ENCODE measurements around the gene LMBRD2. TPM values are rescaled to one million over a fixed set of nuclear protein-coding genes. Genes with fewer than 3 reads are reported as not detected.
"Not testable (repeated sequence)": the region's sequence is repeated elsewhere in the genome, so short reads cannot be mapped to it uniquely, and the experiment has no call there.

The LMBRD2 gene
- polyA plus RNA-seq, 1 donor = 14.2 TPM

DNA sequence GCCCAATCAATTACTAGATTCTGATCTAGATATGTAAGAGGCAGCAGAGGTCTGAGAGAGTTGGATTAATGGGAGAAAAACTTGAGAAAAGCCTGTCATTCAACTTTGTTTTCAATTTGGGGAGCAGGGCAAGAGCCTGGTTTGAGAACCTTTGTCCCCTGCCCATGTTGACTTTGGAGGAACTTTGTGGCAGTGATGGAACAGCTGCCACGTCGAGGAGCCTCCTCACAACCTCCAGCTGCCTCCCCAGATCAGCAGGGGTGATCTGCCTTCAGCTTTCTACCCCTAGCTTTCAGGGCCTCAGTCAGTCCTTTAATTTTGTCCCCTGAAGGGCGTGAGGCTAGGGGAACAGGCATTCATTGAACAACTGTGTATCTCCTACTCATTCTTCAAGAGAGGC lies 8.9 kb upstream of the LMBRD2 start:
- DNase-seq = no peak

DNA sequence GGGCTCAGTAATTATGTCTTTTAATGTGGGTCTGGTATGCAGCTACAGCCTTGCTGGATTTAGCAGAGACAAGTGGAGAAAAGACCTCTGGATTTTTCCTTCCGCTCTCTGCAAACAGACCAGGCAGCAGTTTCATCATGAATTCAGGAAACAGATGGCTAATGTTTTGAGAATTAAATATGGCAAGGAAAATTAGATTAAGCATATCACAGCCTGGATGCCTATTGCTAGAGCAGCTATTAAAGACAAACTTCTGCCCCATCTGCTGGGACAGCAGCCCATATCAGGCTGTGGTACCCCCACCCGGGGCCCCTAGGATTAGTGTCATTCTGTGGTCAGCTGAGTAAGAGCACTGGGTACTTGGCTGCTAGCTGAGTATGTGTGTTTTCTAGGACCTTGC lies 6.5 kb upstream of the LMBRD2 start:
- peak; percentile 23 for DNase-seq

DNA sequence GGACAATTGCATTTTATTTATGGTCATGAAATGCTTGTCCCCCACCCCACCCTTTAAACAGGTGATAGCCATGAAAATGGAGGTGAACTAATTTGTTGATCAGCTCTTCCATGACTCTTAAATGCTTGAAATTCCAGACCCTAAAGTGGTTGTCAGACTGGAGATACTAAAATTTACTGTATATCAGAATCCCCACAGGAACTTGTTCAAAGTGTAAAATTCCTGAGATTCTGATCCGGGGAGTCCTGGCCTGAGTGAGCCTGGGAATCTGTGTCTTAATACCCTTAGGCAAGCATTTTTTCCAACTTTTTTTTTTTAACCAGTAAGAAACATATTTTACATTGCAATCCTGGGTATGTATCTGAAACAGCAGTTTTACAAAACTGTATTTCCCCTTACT lies 4.9 kb upstream of the LMBRD2 start:
- DNase-seq = no peak

DNA sequence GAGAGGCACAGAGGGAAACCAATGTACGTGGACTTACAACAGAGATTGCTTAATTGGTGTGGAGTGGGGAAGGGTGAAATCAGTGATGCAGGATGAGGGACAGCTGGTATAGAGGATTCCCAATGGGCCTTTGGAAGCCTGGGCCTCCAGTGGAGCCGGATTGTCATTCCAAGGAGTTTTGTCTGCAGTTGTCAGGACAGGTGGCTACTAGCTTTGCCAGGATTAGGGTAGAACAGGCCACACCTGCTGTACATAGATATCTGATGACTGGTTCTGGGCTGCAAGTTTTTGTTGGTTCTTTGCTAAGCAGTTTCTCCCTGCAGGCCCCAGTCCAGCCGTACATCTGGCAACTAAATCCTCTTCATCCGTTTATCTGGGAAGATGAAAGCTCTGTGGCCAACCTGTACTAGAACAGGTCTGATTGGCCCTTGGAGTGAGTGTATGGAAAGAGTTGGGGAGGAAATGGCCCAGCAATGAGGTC lies 4.5 kb upstream of the LMBRD2 start:
- peak; percentile 36 for DNase-seq

DNA sequence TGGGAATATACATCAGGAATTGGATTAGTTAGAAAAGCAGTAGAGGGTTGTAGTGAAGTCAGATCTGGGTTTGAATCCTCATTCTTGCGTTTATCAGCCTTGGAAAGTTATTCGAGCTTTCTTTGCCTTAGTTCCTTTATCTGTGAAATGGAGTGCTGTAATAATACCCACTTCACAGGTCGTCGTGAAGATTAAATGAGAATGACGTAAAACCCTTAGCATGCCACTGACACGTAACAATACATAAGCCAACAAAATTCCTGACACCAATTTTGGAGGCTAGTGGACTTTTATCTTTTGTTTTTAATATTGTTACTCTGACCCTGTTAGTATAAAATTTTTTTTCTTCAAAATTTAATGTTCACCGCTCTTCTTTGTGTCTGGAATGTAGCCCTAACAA lies 3.6 kb upstream of the LMBRD2 start:
- no peak for DNase-seq

DNA sequence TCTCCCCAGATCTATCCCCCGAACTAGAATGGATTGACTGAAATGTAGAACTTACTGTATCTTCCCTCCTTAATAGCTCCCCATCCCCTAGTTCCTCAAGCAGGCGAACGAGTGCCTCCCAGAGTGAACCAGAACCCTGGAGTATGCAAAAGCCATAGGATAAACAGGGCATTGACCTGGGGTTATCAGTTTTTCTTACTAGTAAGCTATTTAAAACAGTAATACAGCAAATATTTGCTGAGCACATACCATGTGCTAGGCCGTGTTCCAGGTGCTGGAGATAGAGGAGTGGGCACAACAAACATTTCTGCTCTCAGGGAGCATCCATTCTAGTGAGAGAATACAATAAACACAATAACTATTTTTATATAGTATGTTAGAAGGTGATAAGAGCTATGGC lies 2.0 kb upstream of the LMBRD2 start:
- DNase-seq = no peak

DNA sequence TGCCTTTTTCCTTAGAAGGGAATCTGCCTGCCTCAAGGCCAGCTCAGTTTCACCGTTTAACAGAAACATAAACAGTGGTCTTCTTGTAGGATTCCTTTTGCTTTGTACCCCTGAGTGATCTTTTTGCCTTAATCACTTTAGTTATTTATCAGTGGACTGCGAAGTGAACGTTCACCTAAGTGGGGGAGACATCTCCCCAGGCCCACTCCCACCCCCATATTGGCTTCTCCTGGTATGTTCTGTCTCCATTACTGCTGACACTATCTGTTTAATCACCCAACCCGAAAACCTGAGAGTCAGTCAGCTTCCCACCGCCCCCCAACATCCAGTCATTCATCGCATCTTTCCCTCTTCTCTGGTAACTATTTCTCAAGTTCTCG lies 1.6 kb upstream of the LMBRD2 start:
- no peak for DNase-seq

DNA sequence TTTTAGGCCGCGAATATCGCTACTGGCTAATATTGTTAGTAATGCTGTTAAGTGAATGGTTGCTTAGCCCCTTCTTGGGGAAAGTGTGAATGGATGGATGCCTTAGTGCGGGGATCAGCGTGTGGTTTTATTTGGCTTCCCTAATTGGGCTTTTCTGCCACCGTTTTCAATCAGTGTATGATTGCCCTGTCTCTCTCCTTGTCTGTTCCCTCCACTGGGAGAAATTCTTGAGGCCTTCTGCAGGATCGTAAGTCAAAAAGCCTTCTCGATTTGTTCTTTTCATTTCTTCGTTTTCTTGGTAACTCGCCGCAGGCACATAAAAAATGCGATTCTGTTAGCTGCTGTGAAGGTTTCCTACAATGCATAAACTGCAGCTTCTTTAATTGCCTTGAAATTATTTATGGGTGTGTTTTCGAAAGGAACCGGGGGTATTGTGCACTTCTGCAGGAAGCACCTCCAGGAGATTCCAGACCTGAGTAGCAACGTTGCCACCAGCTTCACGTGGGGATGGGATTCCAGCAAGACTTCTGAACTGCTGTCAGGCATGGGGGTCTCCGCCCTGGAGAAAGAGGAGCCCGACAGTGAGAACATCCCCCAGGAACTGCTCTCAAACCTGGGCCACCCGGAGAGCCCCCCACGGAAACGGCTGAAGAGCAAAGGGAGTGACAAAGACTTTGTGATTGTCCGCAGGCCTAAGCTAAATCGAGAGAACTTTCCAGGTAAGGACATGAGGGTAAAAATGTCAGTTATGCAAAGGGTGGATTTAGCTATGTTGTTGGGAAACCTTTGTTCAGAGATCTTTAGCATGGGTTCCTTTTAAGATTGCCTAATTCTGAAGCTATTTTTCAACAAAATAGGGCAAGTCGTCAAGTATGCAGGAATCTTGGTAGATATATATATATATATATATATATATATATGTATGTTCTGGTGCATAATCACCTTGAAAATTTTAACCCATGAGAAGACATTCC lies 924 bp upstream of the LMBRD2 start:
- no peak for DNase-seq

DNA sequence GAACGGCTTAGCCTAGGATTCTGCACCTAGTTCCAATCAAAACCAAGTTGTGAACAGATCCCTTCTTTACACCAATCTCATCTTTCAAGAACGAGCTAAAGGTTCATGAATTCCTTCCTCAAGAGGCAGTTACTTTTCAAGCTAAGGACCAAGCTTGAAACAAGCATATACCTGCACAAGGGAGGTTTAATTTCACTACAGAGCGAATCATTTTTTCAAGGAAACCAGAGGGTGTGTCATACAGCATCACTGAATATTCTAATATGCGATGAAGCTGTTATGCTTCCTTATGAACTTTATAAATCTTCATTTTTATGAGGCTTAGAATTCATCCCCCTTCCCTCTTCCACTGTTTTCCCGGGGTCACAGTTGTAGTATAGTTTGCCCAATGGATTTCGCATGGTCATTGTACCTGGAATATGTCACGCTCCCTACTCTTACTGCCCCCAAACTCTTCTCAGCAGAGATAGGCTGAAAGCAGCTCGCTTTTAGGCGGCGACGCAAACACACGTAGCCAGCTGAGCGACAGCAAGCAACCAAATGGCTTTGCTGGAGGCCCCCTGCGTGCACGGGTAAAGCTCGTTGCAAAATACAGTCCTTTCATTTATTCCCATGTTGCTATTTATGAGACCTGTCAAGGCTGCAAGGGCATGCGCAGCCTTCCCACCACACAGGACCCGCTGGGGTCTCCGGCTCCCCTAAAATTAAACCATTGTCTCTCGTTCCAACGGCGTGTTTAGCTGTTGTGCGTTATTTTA lies 832 bp downstream of the LMBRD2 start:
- DNase-seq = peak; percentile 28

DNA sequence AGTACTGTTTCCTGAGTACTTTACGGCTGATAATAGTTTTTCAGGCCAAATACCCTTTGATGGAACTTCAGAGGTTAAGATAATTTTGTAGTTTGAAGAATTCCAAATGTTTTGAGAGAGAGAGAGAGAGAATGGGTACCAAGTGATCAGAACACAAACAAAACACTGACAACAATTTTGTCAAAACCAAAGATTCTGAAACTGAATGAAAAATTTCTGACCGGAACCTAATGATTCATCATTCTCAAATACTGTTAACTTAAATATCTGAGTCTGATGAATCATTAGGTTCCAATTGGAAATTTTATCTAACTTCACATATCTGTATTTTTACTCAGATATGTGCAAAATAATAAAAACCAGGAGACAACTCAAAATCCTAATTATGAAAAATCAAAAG lies 4.0 kb downstream of the LMBRD2 start:
- no peak for DNase-seq

DNA sequence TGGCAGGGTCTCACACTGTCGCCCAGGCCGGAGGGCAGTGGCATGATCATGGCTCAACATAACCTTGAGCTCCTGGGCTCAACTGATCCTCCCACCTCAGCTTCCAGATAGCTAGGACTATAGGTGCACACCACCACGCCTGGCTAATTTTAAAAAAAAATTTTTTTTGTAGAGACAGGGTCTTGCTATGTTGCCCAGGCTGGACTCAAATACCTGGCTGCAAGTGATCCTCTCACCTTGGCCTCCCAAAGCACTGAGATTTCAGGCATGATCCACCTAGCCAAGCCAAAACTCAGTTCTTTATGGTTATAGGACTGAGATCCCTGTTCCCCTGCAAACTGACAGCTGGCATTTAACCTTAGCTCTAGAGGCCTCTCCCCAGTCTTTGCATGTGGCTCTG lies 5.3 kb downstream of the LMBRD2 start:
- DNase-seq = no peak

DNA sequence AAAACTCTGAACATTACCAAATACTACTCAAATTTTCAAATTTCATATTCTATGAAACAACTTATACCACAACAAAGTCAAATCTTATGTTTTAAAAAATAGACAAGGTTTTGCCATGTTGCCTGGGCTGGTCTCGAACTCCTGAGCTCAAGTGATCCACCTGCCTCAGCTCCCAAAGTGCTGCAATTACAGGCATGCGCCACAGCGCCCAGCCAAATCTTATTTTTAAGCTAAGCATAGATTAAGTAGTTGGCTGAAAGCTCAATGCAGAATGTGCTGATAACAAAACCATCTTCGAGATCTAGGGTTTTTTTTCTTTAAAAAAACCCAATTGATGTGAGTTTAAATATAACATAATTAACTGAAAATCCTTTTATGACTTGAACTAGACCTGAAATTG lies 6.4 kb downstream of the LMBRD2 start:
- no peak for DNase-seq

DNA sequence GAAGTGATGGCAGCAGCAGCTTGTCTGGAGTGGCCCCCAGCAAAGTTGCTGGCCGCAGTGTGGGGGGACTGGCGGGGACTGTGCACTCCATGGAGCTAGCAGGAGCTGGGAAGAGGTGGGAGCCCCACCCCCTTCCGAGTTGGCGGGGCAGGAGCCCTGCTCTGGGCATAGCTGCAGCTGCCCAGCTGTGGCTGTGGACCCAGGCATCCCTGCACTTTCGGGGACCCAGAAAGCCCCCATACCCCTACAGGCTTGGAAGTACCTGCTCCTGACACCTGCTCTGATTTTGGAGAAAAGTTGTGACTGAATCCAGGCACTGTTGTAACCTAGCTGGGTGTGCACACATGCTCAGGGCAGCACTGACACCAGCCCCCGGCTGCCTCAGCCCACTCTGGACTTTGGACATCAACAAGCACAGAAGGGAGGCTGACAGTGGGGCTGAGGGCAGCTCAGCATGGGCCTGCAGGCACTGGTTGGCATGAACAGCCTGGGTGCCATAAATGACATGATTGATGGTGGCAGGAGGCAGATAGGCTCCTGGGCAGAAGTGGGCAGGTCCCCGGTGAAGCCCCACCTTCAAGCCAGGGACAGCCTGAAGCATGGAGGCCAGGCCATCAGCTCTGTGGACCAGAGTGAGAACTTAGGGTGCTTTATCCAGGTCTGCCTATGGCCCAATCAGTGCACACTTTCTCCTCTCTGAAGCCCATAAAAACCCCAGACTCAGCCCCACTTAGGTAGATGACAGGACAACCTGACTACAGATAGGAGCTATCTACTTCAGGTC lies 12.6 kb downstream of the LMBRD2 start:
- no peak for DNase-seq

DNA sequence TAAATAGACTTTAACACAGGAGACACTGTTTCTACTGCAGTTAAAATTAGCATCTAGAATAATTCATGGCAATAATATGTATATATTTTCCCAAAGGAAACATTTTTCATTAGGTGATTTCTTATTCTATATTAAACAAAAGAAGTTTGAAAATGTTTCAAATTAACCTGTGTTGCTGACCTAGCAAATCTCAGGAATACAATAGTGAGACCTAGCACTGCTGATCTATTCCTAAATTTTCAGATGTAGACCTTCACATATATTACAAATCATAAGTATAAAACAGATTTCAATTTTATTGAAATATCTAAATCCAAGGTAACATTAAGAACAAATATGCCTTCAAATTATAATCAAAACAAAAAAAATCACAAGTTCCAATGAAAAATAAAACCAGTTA lies 15.1 kb downstream of the LMBRD2 start:
- DNase-seq = no peak

DNA sequence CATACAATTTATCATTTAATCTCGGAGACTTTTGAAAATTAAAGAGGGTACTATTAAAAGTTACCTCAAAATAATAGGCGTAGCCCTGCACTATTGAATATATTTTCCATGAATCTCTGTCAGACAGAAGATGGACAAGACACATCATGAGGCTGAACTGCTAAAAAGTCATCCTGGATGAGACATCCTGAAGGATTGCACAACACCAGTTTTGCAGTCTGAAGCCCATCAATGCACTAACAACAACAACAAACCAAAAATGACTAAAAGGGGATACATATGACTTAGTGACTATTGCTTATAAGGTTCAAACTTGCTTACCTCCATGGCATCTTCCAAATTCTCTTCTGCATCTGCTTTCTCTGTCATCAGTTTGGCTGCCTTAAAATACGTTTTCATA lies 15.7 kb downstream of the LMBRD2 start:
- no peak for DNase-seq

DNA sequence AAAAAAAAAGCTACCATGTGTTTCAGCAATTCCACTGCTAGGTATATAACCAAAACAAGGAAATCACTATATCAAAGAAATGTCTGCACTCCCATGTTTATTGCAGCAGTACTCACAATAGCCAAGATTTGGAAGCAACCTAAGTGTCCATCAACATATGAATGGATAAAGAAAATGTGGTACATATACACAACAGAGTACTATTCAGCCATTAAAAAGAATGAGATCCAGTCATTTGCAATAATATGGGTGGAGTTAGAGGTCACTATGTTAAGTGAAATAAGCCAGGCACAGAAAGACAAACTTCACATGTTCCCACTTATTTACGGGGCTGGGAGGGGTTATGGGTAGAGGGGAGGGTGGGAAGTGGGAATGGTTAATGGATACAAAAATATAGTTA lies 18.7 kb downstream of the LMBRD2 start:
- DNase-seq = not testable (repeated sequence)

DNA sequence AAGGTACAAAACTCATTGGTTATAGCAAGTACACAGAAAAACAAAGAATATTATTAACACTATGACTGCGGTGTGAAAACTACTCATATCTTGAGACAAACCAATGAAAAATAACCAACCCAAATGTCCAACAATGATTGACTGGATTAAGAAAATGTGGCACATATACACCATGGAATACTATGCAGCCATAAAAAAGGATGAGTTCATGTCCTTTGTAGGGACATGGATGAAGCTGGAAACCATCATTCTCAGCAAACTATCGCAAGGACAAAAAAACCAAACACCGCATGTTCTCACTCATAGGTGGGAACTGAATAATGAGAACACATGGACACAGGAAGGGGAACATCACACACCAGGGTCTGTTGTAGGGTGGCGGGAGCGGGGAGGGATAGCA lies 22.0 kb downstream of the LMBRD2 start:
- not testable (repeated sequence) for DNase-seq

DNA sequence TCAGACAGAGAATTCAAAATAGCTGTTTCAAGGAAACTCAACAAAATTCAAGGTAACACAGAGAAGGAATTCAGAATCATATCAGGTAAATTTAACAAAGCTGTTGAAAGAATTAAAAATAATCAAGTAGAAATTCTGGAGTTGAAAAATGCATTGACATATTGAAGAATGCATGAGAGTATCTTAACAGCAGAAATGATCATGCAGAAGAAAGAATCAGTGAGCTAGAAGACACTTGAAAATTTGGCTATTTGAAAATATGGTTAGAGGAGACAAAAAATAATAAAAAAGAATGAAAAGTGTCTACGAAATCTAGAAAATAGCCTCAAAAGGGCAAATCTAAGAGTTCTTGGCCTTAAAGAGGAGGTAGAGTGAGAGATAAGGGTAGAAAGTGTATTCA lies 22.9 kb downstream of the LMBRD2 start:
- DNase-seq = no peak

DNA sequence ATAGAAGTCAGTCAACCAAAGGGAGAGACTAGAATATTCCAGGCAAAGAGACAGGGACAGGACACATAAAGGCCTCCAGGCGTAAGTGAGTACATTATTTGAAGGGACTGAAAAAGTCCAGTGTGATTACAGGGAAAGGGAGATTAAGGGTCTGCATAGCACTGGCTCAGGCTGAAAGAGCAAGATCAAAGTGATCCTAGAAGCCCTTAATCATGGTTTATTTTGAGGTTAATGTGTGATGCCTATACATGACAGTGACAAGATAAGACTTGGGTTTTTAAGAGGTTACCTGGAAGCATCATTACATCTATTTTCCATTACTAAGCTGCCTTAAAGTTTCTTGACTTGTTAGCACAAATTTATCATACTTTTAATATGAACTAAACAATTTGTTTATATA lies 25.8 kb downstream of the LMBRD2 start:
- DNase-seq = no peak

DNA sequence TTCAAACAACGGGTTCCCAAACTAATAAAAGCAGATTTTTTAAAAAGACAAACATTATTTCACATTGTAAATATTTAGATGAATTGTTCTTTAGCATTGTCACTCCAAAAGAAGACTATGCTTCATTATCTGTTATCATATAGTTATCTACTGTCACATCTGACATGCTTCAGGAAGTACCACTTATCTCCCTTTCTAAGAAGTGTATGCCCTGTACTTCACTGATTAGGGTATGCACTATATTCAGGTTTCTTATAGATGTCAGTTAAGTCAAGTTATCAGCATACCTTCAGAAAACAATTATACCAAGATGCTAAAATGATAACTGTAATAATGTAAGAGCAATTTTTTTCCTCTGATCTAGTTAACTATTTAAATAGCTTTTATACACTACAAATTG lies 40.4 kb downstream of the LMBRD2 start:
- no peak for DNase-seq

DNA sequence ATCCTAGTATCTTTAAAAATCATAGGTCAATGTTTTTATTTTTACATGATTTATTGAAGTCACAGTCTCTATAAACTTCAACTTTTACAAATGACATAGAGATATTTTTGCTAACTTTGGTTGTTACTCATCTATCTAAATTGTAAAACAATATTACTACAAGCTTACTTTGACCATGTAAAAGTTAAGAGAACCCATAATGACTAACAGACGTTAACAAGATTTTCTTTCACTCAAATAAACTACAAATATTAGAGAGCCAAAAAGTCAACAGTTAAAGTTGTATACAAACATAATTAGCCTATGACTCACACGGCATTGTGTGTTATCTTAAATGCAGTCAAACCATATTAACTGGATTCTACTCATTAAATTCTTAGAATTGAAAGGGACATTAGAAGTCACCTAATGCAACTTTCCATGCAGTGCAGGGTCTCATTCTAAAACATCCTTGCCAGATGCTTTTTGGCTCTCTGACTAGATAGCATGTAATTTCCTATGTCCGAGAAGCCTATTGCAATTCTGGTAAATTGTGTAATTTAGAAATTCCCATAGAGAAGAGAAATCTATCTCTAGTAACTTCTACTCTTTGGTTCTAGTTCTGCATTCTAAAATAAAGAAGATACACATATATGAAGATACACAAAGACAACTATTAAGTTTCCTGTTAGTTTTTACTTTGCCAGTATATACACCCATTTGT lies 42.8 kb downstream of the LMBRD2 start:
- no peak for DNase-seq

DNA sequence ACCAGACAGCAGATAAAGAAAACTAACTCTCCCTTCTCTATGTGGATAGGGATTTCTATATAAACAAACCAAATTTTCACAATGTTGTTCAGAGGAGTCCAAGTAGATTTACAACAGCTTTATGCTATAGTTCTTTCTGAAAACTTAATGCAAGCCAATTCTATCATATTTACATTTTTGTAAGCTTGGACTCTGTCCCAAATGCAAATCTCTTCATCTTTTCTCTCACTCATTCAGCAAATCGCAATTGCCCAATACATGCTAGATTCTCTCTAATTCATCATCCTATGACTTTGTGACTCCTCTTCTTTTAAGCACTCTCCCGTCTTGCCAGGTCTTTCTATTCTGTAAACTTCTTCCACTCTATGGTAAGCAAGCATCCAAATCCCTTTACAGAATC lies 45.9 kb downstream of the LMBRD2 start:
- no peak for DNase-seq

All from hindlimb muscle (tissue), 1 donor.